ENCODE measurements around the gene ADAMTS12.

Gene ADAMTS12

GRCh38 chr5:33795496-33795895 lies 96.3 kb downstream of the ADAMTS12 start:
- no peak for DNase-seq

- DNase-seq, result no peak
Observed at GRCh38 chr5:33794550-33795181, 97.1 kb downstream of the ADAMTS12 start.

- DNase-seq, result no peak
Observed at GRCh38 chr5:33793836-33794549, 97.8 kb downstream of the ADAMTS12 start.

GRCh38 chr5:33793276-33793675 lies 98.5 kb downstream of the ADAMTS12 start:
- DNase-seq, result no peak

GRCh38 chr5:33792559-33792958 lies 99.2 kb downstream of the ADAMTS12 start:
- no peak for DNase-seq

GRCh38 chr5:33789567-33789957 lies 102.2 kb downstream of the ADAMTS12 start:
- DNase-seq, result no peak

- no peak for DNase-seq
Observed at GRCh38 chr5:33788922-33789566, 102.7 kb downstream of the ADAMTS12 start.

GRCh38 chr5:33785571-33785970 lies 106.2 kb downstream of the ADAMTS12 start:
- DNase-seq, result no peak

GRCh38 chr5:33781286-33781685 lies 110.5 kb downstream of the ADAMTS12 start:
- DNase-seq, result no peak

- no peak for DNase-seq
Observed at GRCh38 chr5:33776151-33776660, 115.6 kb downstream of the ADAMTS12 start.

GRCh38 chr5:33774341-33774740 lies 117.4 kb downstream of the ADAMTS12 start:
- no peak for DNase-seq

GRCh38 chr5:33772380-33772897 lies 119.4 kb downstream of the ADAMTS12 start:
- no peak for DNase-seq

- DNase-seq, result no peak
Observed at GRCh38 chr5:33769968-33770367, 121.8 kb downstream of the ADAMTS12 start.

GRCh38 chr5:33769196-33769595 lies 122.6 kb downstream of the ADAMTS12 start:
- DNase-seq, result no peak

GRCh38 chr5:33766023-33766422 lies 125.8 kb downstream of the ADAMTS12 start:
- DNase-seq, result no peak

GRCh38 chr5:33764786-33765185 lies 127.0 kb downstream of the ADAMTS12 start:
- no peak for DNase-seq

GRCh38 chr5:33763435-33763834 lies 128.4 kb downstream of the ADAMTS12 start:
- DNase-seq, result no peak

GRCh38 chr5:33762859-33763258 lies 128.9 kb downstream of the ADAMTS12 start:
- DNase-seq, result no peak

- no peak for DNase-seq
Observed at GRCh38 chr5:33761139-33761538, 130.7 kb downstream of the ADAMTS12 start.

GRCh38 chr5:33758737-33759136 lies 133.1 kb downstream of the ADAMTS12 start:
- DNase-seq, result no peak

GRCh38 chr5:33756491-33756890 lies 135.3 kb downstream of the ADAMTS12 start:
- DNase-seq, result no peak

- DNase-seq, result no peak
Observed at GRCh38 chr5:33755231-33755630, 136.6 kb downstream of the ADAMTS12 start.

- DNase-seq, result no peak
Observed at GRCh38 chr5:33753704-33754103, 138.1 kb downstream of the ADAMTS12 start.

GRCh38 chr5:33748754-33749153 lies 143.0 kb downstream of the ADAMTS12 start:
- DNase-seq, result no peak

Measured in CD4-positive, alpha-beta T cell treated with Interferon alpha-2 for 1 hour (primary cell).